ENCODE data around the gene CCNY. TPM values are rescaled to one million over a fixed set of nuclear protein-coding genes. Genes with fewer than 3 reads are reported as not detected.
A peak's percentile ranks its signal among the peaks of the same experiment; 100 is the strongest.

CCNY gene
- total RNA-seq, 1 donor: 35.0 TPM

DNA sequence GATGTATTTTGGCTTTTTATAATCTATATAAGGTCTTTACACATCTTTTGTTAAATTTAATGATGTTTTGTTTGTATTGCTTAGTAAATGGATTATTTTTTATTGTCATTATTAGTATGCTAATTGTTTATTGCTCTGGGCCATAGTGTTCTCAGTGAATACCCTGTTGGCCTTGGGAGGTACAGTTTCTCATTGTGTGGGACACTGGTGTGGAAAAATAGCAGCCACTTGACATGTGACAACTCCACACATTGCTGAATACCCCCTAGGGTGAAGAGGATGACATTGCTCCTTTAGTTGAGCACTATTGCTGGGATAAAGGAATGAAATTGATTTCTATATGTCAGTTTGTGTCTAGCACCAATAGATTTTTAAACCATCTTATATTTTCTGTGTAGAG lies 130.9 kb downstream of the CCNY start:
- H3K4me3 ChIP-seq (ENCODE audit: low read depth, low read length): no peak overlapping the region
- DNase-seq (ENCODE audit: low read depth): no peak
- TF ChIP-seq, protein P1, sequence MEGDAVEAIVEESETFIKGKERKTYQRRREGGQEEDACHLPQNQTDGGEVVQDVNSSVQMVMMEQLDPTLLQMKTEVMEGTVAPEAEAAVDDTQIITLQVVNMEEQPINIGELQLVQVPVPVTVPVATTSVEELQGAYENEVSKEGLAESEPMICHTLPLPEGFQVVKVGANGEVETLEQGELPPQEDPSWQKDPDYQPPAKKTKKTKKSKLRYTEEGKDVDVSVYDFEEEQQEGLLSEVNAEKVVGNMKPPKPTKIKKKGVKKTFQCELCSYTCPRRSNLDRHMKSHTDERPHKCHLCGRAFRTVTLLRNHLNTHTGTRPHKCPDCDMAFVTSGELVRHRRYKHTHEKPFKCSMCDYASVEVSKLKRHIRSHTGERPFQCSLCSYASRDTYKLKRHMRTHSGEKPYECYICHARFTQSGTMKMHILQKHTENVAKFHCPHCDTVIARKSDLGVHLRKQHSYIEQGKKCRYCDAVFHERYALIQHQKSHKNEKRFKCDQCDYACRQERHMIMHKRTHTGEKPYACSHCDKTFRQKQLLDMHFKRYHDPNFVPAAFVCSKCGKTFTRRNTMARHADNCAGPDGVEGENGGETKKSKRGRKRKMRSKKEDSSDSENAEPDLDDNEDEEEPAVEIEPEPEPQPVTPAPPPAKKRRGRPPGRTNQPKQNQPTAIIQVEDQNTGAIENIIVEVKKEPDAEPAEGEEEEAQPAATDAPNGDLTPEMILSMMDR (IDR thresholded peaks at IDR 0.05; ENCODE audit: insufficient read depth, low read depth, low read length): no peak

DNA sequence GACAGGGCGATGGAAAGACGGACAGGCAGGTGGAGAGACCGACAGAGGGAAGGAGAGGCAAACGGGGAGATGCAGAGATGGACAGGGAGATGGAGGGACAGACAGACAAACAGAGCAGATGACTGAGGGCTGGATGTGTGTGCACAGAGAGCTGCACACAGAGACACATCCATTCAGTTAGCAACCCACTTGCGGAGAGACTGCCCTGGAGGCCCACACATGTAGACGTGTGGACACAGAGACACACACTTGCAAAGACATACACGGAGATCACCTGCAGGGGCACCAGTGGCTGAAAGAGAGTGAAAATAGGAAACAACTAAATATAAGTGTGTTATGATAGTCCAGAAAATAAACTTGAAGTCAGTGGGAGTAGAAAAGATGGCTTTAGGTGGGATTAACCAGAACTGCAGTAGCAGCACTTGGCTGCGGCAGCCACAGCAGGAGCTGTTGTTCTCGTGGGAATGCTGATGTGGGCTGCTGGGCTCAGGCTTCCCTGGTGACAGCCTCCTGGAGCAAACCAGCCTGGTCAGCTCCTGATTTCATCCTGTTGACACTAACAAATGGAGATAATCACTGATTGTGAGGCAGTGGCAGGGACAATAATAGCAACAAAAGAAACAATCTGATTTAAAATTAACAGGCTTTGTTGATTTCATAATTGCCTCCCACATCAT lies 134.1 kb downstream of the CCNY start:
- H3K4me3 ChIP-seq (ENCODE audit: low read depth, low read length): no peak overlapping the region
- DNase-seq (ENCODE audit: low read depth): peak; percentile 18
- TF ChIP-seq, protein P1 (IDR thresholded peaks at IDR 0.05; ENCODE audit: insufficient read depth, low read depth, low read length): no peak

GRCh38 chr10:35470925-35471315 lies 134.6 kb downstream of the CCNY start:
- H3K4me3 ChIP-seq (ENCODE audit: low read depth, low read length): no peak overlapping the region
- DNase-seq (ENCODE audit: low read depth): no peak
- TF ChIP-seq, protein P1 (IDR thresholded peaks at IDR 0.05; ENCODE audit: insufficient read depth, low read depth, low read length): no peak

- no peak for DNase-seq (ENCODE audit: low read depth)
- H3K4me3 ChIP-seq (ENCODE audit: low read depth, low read length): no peak overlapping the region
- TF ChIP-seq, protein P1 (IDR thresholded peaks at IDR 0.05; ENCODE audit: insufficient read depth, low read depth, low read length): no peak
Observed at GRCh38 chr10:35471435-35471834, 135.1 kb downstream of the CCNY start.

DNA sequence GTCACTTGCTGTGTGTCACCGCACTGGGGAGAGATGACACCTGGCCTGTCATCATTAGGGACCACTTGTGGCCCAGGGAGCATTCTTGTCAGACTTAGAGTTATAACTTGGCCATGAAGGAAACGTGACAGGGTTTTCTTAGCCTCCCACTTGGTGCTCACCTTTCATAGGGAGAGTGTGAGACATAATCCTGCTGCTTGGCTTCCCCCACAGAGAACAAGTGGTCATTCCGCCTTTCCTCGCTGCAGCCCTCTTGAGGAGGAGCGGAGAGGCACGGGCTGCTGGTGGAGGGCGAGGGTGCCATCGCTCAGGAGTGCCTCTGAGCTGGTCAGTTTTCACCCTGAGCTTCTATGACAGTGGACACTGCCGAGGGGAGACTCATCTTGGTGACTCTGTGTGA lies 143.8 kb downstream of the CCNY start:
- TF ChIP-seq, protein P1 (IDR thresholded peaks at IDR 0.05; ENCODE audit: insufficient read depth, low read depth, low read length): no peak
- no peak overlapping the region for H3K4me3 ChIP-seq (ENCODE audit: low read depth, low read length)
- no peak for DNase-seq (ENCODE audit: low read depth)

- no peak overlapping the region for H3K4me3 ChIP-seq (ENCODE audit: low read depth, low read length)
- DNase-seq (ENCODE audit: low read depth): no peak
- TF ChIP-seq, protein P1 (IDR thresholded peaks at IDR 0.05; ENCODE audit: insufficient read depth, low read depth, low read length): no peak
Observed at GRCh38 chr10:35481413-35481812, 145.1 kb downstream of the CCNY start.

All from fibroblast of villous mesenchyme (primary cell).